HL-60 (cell line): ENCODE results near the gene NAPB.

Experiments used
- DNase-seq, 2 experiments: peaks; one replicate each; pipeline ENCODE4 v3.0.0-alpha.2; 2010 to 2020; ENCODE audit warnings: low read depth in 1 of 2, low spot score in 1 of 2
- H3K27ac ChIP-seq: fragments of 250-450 bp; sonication (Bioruptor Pico); replicated peaks from 2 replicates; pipeline ENCODE4 v1.5.1; 2020; ENCODE audit warnings: mild to moderate bottlenecking, moderate library complexity
- H3K27me3 ChIP-seq: fragments of 250-450 bp; sonication (Bioruptor Pico); 2 replicates; pipeline ENCODE4 v1.5.1; 2021; ENCODE audit warnings: mild to moderate bottlenecking, moderate library complexity; ENCODE audit not compliant: insufficient read depth, poor library complexity, severe bottlenecking
- H3K4me3 ChIP-seq: replicated peaks from 2 replicates; pipeline ENCODE4 v1.5.1; 2011; ENCODE audit warnings: mild to moderate bottlenecking, control low read depth, low read length; ENCODE audit not compliant: insufficient read depth
- GABPA ChIP-seq: IDR thresholded peaks from 2 replicates; pipeline ENCODE4 v1.6.1; 2012; ENCODE audit warnings: low read depth
- POLR2AphosphoS5 ChIP-seq: IDR thresholded peaks from 2 replicates; pipeline ENCODE4 v1.6.1; 2012; ENCODE audit warnings: low read depth
- SPI1 ChIP-seq: IDR thresholded peaks from 2 replicates; pipeline ENCODE4 v1.6.1; 2012; ENCODE audit warnings: low read depth, mild to moderate bottlenecking, borderline replicate concordance
- TF ChIP-seq, protein P1 (sequence below): IDR thresholded peaks from one replicate; pipeline ENCODE4 v1.5.1; 2011; ENCODE audit warnings: low read length, control low read depth, inconsistent platforms; ENCODE audit not compliant: insufficient read depth
- TF ChIP-seq, protein P2 (sequence below): IDR thresholded peaks from 2 replicates; pipeline ENCODE4 v1.6.1; 2012; ENCODE audit warnings: low read depth; ENCODE audit not compliant: insufficient replicate concordance

Gene NAPB

DNA sequence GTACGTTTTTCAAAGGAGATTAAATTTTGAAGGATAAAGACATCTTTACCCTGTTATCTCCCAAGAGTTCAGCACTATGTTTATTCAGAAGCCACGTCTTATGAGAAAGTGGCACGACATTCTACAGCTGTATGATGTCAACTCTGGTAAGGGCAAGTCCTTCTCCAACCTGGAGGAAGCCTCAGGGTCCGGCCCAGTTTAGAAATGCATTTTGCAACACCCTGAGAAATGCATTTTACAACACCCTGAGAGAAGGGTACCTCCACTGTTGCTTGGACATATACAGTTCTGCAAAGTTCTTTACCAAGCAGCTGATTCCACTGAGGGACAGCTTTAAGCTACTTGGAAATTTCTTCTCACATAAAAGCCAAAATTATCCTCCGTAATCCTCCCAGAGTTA lies 17.5 kb downstream of the NAPB start:
- no peaks in the 10 kb centered on the region for H3K27me3 ChIP-seq
- no peak overlapping the region for H3K4me3 ChIP-seq
- no peak overlapping the region for H3K27ac ChIP-seq
- DNase-seq, result peak in 1 of 2 experiments; percentile 36
- TF ChIP-seq GABPA, result no peak
- no peak for TF ChIP-seq SPI1
- TF ChIP-seq POLR2AphosphoS5, result no peak
- TF ChIP-seq, protein P1, sequence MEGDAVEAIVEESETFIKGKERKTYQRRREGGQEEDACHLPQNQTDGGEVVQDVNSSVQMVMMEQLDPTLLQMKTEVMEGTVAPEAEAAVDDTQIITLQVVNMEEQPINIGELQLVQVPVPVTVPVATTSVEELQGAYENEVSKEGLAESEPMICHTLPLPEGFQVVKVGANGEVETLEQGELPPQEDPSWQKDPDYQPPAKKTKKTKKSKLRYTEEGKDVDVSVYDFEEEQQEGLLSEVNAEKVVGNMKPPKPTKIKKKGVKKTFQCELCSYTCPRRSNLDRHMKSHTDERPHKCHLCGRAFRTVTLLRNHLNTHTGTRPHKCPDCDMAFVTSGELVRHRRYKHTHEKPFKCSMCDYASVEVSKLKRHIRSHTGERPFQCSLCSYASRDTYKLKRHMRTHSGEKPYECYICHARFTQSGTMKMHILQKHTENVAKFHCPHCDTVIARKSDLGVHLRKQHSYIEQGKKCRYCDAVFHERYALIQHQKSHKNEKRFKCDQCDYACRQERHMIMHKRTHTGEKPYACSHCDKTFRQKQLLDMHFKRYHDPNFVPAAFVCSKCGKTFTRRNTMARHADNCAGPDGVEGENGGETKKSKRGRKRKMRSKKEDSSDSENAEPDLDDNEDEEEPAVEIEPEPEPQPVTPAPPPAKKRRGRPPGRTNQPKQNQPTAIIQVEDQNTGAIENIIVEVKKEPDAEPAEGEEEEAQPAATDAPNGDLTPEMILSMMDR, result no peak
- TF ChIP-seq, protein P2, sequence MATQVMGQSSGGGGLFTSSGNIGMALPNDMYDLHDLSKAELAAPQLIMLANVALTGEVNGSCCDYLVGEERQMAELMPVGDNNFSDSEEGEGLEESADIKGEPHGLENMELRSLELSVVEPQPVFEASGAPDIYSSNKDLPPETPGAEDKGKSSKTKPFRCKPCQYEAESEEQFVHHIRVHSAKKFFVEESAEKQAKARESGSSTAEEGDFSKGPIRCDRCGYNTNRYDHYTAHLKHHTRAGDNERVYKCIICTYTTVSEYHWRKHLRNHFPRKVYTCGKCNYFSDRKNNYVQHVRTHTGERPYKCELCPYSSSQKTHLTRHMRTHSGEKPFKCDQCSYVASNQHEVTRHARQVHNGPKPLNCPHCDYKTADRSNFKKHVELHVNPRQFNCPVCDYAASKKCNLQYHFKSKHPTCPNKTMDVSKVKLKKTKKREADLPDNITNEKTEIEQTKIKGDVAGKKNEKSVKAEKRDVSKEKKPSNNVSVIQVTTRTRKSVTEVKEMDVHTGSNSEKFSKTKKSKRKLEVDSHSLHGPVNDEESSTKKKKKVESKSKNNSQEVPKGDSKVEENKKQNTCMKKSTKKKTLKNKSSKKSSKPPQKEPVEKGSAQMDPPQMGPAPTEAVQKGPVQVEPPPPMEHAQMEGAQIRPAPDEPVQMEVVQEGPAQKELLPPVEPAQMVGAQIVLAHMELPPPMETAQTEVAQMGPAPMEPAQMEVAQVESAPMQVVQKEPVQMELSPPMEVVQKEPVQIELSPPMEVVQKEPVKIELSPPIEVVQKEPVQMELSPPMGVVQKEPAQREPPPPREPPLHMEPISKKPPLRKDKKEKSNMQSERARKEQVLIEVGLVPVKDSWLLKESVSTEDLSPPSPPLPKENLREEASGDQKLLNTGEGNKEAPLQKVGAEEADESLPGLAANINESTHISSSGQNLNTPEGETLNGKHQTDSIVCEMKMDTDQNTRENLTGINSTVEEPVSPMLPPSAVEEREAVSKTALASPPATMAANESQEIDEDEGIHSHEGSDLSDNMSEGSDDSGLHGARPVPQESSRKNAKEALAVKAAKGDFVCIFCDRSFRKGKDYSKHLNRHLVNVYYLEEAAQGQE, result no peak

DNA sequence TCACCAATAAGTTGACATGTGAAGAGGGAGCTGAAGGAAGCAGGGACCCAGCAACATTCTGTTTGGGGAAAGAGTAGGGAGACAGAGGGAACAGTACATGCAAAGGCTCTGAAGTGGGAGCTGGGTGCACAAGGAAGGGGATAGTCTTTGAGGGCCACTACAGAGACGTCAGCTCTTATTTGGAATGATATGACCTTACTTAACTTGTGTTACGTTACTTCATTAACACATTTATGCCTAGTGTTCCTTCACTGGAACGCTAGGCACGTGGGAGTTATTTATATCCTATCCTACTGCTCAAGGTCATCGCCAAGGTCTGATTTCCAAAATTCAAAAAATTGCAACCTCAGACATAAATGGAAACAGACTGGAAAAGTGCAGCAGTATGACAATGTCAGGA lies 20.2 kb downstream of the NAPB start:
- no peak for DNase-seq
- no peak overlapping the region for H3K27ac ChIP-seq
- H3K27me3 ChIP-seq, result no peaks in the 10 kb centered on the region
- no peak overlapping the region for H3K4me3 ChIP-seq
- TF ChIP-seq GABPA (no peak), POLR2AphosphoS5 (no peak), SPI1 (no peak)
- TF ChIP-seq, protein P2, result no peak
- TF ChIP-seq, protein P1, result no peak

DNA sequence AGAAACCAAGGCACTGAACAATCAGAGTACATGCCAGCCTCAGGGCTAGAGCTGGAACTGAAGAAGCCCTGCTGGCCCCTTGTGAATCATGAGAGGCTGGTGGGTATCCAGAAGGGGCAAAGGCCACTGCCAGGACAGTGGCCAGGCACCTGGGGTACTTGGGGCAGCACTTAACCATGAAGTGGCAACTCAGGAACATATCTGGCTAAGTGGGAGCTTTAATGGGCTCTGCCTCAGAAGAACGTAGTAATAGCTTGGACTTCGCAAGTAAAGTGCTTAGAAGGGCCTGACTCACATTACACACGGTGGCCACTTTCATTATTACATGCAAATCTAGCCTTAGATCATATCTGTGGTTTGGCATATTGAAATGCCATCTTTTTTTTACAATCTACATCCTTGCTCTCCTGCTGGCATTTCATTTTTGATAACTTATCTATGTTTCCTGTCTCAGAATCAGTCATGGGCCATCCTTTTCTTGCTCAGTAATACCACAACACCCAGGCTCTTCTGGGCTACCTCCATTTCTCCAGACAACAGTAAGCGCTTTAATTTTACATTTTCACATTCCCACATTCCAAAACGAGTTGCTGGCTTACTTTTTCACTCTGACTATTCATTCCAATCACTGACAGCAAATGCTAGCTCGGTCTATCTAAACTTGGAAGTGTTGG lies 21.6 kb downstream of the NAPB start:
- Histone ChIP-seq H3K4me3 (no peak overlapping the region), H3K27ac (no peak overlapping the region), H3K27me3 (no peaks in the 10 kb centered on the region)
- no peak for TF ChIP-seq GABPA
- DNase-seq, result no peak

DNA sequence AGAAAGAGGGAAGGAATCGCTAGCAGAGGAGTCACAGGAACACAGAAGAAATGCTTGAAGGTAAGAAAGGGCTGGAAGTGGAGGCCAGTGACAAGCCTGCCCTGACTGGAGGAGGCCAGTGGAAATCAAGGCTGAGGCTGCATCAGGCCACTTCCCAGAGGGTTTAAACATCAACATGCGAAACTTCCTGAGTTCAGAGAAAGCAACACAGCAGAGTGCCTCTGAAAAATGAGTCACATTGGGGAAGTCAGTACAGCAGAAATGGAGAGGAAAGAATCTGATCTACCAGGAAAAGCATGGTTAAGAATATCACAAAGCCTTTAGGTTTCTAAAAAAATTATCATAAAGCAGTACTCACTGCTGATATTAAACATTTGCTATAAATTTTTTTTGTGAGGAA lies 23.3 kb downstream of the NAPB start:
- no peaks in the 10 kb centered on the region for H3K27me3 ChIP-seq
- H3K27ac ChIP-seq, result no peak overlapping the region
- DNase-seq, result peak in 1 of 2 experiments; percentile 42
- TF ChIP-seq, protein P1, result no peak
- no peak for TF ChIP-seq POLR2AphosphoS5
- peak; percentile 52; the same call in 1 of the 2 replicates for TF ChIP-seq SPI1
- H3K4me3 ChIP-seq, result no peak overlapping the region
